ENCODE results near the gene ALAS1. TPM values are rescaled to one million over a fixed set of nuclear protein-coding genes. Genes with fewer than 3 reads are reported as not detected.
A peak's percentile ranks its signal among the peaks of the same experiment; 100 is the strongest.

Gene ALAS1
- total and polyA plus RNA-seq, 2 of the 13 experiments (the other 11 are each of a cell fraction or from before 2014, with no cell fraction given) = 36.0 to 43.2 TPM

- ChIA-PET CTCF (ENCODE audit: low intra/inter-chr PET ratio, low total read pairs) (no interaction called here), POLR2A (no interaction called here)
- Histone ChIP-seq H3K79me2 (ENCODE audit: insufficient read depth, low read length) (no peaks in the 10 kb centered on the region), H4K20me1 (ENCODE audit: insufficient read depth, low read length) (no peaks in the 10 kb centered on the region), H3K4me2 (ENCODE audit: low read depth, low read length) (no peak overlapping the region), H3K9me3 (ENCODE audit: low read length) (no peaks in the 10 kb centered on the region), H3K9ac (ENCODE audit: insufficient read depth, low read depth, low read length) (no peak overlapping the region), H3K4me3 (replicated peaks in 1 of 3; ENCODE audit: insufficient read depth in 1 of 3, low read depth in 2 of 3, low read length in 3 of 3) (no peak overlapping the region), H3K27ac (ENCODE audit: extremely low read length, insufficient read depth, low read length) (no peak overlapping the region), H3K4me1 (ENCODE audit: insufficient read depth, low read length) (no peaks in the 10 kb centered on the region), H3K36me3 (replicated peaks in 1 of 2; ENCODE audit: control insufficient read depth in 1 of 2, insufficient read depth in 2 of 2, low read length in 2 of 2) (peaks cover 39 to 76% of the 10 kb centered on the region in 2 experiments), H2AFZ (ENCODE audit: low read length) (no peak overlapping the region), H3K27me3 (ENCODE audit: control insufficient read depth in 1 of 2, insufficient read depth in 2 of 2, low read length in 2 of 2) (no peaks in the 10 kb centered on the region)
- no peak for ATAC-seq
- no TSS peak for BruUV-seq (replicated peaks)
- whole genome bisulfite sequencing (ENCODE audit: low lambda C conversion rate) = 84% methylated on average over 3 of the region's 3 CpGs
- no peak for TF ChIP-seq ARNTL (CRISPR knock-in tag; IDR thresholded peaks at IDR 0.05)
- TF ChIP-seq SNAI1 (CRISPR knock-in tag; IDR thresholded peaks at IDR 0.05; ENCODE audit: borderline replicate concordance) = no peak
- no peak for TF ChIP-seq HINFP (CRISPR knock-in tag; IDR thresholded peaks at IDR 0.05; ENCODE audit: low read depth)
- TF ChIP-seq ZNF543 (CRISPR knock-in tag; IDR thresholded peaks at IDR 0.05) = no peak
- TF ChIP-seq POLR2AphosphoS5 (IDR thresholded peaks at IDR 0.05; ENCODE audit: low read depth, low read length) = 0 out of 2 replicates have a peak, but pooled peaks have one; percentile 21
- TF ChIP-seq ZNF724P (CRISPR knock-in tag; IDR thresholded peaks at IDR 0.05; ENCODE audit: borderline replicate concordance) = no peak
- TF ChIP-seq KDM4B (CRISPR knock-in tag; IDR thresholded peaks at IDR 0.05) = no peak
- no peak for TF ChIP-seq RNF219 (CRISPR knock-in tag; IDR thresholded peaks at IDR 0.05)
- TF ChIP-seq GATAD1 (CRISPR knock-in tag; IDR thresholded peaks at IDR 0.05) = no peak
- no peak for TF ChIP-seq PLRG1 (conservative IDR thresholded peaks at IDR 0.05)
- no peak for TF ChIP-seq KLF11 (CRISPR knock-in tag; IDR thresholded peaks at IDR 0.05)
- TF ChIP-seq POLR2A (IDR thresholded peaks at IDR 0.05; ENCODE audit: insufficient read depth in 1 of 2, low read depth in 2 of 2, low read length in 2 of 2) = peak in 1 of 2 experiments; percentile 21; a peak in 1 of 4 replicates
- in situ Hi-C loops (cut with HindIII; ENCODE audit: extremely low pct_ligation_motif_present, low pct_unique_long_range_greater_than_20kb) (no loop called here), intact Hi-C loops (cut with micrococcal nuclease; ENCODE audit: unreplicated experiment) (no loop called here)
- FAIRE-seq = no peak
- no peak for DNase-seq (ENCODE audit: low spot score)
Measured at GRCh38 chr3:52256159-52256558, 58.2 kb downstream of the ALAS1 start.

All from HepG2 (cell line).